Fibroblast of skin of left quadriceps (primary cell): Measurements from ENCODE around the gene ZNF277.
"Not testable (repeated sequence)": the region's sequence is repeated elsewhere in the genome, so short reads cannot be mapped to it uniquely, and the experiment has no call there.

ENCODE experiments used
- DNase-seq, 2 experiments: peaks; one replicate each; pipeline ENCODE4 v3.0.0-alpha.2; 2013; ENCODE audit warnings: low read depth in 2 of 2

The ZNF277 gene

DNA sequence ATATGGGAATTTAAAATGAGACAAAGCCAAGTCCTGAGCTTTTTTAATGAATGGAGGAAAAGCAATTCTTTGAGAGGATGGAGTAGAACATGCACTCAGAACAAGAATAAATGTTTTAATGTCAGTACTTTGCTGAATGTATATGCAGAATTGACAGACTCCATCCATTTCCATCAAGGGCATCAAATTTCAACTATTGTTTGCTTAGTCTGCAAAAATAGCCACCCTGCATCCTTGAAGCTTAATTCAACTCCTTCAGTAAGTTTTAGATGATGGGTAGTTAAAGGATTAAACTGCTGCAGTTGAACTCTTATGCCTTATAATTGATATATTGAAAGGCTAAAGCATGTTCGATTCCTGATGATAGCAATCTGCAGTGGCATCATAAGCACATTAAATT is 144.1 kb downstream of the ZNF277 start:
- DNase-seq, result no peak

DNA sequence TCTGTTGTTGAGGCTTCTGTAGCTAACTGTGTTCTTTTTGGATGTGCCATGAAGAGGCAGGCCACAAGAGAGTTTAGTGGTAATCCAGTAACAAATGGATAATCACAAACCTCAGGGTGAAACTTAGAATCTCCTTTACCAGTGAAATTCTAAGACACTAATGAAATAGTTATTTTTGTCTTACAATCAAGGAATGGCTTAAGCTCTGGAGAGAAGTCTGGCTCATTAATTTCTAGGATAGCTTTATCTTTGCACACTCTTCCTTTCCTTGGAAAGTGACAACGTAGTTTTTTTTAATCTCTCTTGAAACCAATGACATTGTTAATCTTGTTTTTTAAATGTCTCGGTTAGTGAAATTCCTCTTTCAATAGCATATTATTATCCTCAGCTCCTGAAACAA is 150.1 kb downstream of the ZNF277 start:
- no peak for DNase-seq

DNA sequence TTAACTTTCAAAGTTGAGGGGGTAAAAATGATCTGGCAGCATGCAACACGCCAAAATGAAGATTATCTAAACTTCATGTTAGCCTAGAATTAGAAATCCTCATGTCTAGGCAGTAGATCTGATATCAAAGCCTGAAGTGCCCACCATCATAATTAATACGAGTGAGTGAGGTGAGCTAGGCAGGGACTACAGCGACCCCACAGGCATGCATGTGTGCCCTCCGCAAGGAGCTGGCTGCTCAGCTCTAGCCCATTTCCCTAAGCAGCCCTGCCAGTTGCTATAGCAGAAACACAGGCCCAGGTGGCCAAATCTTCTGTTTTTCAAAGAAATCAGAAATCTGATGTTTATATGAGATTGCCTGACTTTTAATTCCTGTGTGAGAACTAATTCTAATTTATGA is 150.6 kb downstream of the ZNF277 start:
- DNase-seq, result no peak

DNA sequence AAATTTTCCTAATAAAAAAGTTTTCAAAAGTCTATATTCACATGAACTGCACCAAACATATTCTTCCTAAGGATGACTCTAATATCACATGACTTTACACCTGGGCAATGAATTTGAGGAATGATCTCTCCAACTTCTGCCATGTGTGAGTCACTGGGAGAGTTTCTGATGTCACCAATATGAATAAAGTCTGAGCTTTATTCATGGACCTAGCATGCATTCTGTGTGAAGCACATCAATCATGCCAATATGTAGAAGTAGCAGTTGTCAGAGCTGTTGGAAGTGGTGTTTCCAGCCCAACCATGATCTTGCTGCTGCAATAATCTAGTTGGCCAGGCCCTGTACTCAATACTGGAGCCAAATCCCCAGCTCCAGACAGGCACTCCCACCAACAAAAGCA is 152.0 kb downstream of the ZNF277 start:
- DNase-seq, result no peak

DNA sequence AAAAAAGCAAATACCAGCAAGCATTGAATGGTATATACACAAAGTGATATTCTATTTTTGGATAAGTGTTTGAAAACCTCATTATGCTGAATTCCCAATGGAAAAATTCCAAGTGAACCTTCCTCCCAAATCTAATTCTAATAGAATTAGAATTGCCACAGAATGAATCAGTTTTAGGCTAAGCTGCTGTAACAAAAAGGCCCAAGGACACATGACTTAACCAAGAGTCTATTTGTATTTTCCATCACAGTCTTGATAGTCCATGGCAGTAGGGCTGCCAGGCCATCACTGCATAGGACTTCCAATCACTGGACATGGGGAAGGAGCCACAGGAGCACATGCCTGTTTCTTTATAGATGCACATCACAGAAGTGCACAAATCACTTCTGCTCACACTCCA is 152.6 kb downstream of the ZNF277 start:
- DNase-seq, result no peak

DNA sequence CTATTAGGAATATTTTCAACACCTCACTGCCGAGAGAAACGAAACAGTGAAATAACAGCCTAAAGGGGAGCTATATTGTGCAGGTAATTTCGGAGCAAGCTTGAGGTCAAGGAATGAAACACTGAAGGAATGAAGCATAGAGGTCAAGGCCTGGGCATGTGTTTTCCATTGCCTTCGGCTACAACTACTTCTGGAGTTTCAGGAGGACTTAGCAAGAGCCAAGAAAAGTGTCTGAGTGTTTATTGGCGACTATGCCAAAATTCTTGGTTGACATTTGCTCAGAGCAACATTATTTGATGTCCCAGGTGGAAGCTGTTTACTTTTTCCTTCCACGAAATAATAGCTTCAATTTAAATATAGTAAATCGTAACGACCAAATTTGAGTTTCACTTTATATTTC is 154.2 kb downstream of the ZNF277 start:
- DNase-seq, result no peak

DNA sequence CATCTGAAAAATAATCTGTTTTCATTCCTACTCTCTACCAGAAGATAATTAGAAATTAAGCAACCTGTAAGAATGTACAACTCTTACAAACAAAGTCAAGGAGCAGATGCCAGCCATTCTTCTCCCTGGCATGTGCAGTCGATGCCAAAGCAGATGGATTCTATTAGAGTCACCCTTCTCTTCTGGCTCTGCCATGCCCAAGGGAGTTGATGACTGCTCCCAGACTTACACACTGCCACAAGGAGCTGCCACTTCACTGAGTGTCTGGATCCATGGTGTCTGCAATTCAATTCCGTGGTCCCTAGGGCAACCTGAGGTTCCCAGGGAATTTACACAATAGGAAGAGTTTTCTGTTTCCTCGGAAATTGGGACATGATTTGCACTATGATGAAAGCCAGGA is 154.7 kb downstream of the ZNF277 start:
- DNase-seq, result no peak

DNA sequence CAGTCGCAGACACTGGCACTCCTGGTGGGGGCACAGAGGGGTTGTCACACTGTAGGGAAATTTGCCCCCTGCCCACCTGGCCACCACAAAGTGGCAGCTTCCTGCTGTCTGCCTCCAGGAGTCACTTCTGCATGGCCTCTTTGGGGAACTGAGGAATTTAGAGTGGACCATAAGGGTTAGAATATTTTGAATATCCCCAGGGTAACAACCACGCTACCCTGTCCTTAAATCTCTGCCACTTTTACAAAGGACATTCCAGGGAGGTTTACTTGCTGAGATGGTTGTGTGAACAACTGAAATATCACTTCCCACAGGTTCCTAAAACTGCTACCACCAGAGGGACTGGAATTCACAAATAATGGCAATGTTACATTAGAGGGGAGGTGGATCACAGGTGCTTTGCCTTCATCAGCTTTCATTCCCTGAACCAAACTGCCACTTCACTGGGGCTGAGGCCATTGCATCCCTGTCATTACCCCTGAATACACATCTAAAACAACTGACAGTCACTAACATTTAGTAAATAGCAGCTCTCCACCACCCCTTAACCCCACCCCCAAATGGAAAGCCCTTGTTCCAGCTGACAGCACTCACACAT is 155.7 kb downstream of the ZNF277 start:
- no peak for DNase-seq

DNA sequence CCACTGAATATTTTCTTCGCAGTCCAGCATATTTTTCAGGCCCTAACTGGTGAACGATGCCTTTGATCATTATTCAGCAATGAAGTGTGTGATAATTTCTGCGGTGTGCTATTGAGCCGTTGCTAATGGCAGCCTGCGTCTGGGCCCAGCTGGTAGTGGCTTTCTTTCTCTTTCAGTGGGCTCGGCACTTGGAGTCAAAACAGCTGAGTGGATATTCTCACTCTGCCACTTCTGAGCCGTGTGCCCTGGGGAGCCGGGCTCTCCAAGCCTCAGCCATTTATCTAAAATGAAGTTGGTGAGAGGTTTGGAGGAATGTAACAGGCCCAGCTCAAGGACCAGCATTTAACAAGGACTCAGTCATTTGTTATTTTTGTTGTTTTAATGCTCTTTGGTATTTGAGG is 156.2 kb downstream of the ZNF277 start:
- DNase-seq, result no peak

DNA sequence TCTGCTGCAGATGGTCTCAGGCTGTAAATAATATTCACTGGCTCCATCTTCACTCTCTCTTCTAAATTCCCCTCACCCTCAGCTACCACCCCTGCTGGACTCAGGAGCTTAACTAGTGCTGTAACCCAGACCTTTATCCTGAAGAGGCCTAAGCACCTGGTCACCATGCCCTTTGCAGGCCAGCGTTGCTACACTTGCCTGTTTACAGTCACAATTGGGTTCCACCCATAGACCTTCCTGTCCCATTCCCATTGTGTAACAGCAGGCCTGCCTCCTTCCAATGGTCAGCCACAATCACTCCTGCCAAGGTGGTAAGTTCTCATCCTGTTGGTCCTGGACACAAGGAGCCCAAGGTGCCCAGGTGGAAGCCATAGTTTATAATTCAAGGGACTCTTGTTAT is 157.9 kb downstream of the ZNF277 start:
- no peak for DNase-seq

DNA sequence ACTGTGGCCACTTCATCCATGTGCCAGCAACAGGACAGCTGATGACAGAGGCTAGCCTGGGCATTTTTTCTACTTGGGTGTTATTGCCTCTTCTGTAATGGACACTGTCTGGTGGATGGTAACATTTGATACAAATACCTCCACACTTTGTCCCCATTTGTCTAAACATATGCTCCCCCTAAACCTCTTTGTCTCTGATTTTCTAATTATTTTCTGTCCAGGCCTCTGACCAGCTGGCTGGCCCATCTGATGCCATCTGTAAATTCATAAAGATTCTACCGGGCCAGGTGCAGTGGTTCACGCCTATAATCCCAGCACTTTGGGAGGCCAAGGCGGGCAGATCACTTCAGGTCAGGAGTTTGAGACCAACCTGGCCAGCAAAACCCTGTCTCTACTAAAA is 159.1 kb downstream of the ZNF277 start:
- DNase-seq, result no peak

DNA sequence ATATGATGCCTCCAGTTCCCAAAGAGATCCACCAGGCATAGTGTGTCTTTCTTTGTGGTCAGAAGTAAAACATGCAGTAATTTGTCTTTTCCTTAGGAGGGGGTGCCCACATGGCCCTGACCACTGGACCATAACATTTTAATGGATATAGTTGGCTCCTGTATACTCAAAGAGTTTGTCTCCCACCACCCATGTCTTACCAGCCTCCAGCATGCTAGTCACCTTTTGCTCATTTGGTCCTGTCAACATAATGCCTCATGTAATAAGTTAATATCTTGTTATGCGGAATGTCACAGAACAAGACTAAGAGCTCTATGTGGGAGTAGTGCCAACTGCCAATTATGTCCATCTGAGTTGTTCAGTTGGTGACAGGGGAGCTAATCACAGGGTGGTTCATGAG is 160.4 kb downstream of the ZNF277 start:
- no peak for DNase-seq

DNA sequence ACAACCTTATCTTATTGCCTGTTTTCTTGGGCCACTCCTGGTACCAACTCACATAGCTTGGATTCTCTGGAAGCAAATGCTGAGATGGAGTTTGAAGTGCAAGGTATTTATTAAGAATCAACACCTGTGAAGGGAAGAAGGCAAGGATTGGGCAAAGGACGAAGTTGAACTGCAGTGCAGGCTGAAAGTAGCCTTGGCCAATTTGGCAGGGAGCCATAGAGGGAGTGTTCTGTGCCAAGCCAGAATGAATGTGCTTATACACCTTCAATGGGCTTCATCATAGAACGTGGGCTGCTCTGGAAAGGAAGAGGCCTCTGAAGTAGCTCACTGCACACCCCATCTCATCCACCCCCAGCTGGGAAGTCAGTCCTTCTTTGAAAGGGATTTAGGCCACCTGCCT is 163.9 kb downstream of the ZNF277 start:
- DNase-seq, result no peak

DNA sequence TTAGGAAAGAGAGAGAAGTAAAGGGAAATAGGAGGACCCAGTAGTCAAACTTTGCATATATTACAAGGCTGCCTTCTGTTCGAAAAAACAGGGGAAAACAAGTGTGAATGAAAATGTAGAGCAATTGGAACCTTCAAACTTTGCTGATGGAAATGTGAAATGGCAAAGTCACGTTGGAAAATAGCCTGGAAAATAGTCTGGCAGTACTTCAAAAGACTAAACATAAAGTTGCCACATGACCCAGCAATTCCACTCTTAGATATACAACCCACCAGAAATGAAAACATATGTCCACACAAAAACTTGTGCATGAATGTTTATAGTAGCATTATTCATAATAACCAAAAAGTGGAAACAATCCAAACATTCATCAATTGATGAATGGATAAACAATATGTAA is 165.2 kb downstream of the ZNF277 start:
- peak in 1 of 2 experiments; percentile 13 for DNase-seq

DNA sequence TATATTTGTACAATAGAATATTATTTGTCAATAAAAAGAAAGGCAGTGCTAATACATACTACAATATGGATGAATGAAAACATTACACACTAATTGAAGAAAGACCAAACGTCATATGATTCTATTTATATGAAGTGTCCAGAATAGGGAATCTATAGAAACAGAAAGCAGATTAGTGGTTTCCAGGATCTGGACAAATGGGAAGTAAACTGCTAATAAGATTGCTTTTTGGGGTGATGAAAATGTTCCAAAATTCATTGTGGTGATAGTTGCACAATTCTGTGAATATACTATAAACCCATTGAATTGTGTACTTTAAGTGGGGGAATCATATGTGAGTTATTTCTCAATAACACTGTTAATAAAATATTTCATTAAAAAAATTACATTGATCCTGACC is 165.6 kb downstream of the ZNF277 start:
- peak in 1 of 2 experiments; percentile 6 for DNase-seq

DNA sequence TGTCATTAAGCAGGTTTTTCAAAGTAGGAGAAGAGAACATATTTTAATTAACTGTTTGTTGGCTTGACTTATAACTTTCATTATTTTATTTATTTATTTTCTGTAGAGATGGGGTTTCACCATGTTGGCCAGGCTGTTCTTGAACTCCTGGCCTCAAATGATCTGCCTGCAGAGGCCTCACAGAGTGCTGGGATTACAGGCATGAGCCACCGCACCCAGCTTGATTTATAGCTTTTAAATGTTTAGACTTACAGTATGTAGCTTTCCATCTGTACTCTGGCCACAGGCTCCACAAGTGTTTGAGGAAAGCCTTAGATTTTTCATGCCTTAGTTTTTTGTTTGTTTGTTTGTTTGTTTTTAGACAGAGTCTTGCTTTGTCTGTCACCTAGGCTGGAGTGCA is 171.1 kb downstream of the ZNF277 start:
- DNase-seq, result no peak

DNA sequence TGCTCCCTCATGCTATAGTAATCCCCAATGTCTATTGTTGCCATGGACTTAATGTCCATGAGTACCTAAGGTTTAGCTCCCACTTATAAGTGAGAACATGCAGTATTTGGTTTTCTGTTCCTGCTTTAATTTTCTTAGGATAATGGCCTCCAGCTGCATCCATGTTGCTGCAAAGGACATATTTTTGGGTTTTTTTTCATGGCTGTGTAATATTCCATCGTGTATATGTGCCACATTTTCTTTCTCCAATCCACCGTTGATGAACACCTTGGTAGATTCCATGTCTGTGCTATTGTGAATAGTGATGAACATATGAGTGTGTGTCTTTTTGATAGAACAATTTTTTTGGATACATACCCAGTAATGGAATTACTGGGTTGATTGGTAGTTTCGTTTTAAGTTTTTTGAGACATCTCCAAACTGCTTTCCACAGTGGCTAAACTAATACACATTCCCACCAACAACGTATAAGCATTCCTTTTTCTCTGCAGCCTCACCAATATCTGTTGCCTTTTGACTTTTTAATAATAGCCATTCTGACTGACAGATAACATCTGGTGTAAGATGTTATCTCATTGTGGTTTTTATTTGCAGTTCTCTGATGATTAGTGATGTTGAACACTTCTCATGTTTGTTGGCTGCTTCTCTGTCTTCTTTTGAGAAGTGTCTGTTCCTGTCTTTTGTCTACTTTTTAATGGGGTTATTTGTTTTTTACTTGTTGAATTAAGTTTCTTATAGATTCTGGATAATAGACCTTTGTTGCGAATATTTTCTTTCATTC is 175.0 kb downstream of the ZNF277 start:
- DNase-seq, result no peak

DNA sequence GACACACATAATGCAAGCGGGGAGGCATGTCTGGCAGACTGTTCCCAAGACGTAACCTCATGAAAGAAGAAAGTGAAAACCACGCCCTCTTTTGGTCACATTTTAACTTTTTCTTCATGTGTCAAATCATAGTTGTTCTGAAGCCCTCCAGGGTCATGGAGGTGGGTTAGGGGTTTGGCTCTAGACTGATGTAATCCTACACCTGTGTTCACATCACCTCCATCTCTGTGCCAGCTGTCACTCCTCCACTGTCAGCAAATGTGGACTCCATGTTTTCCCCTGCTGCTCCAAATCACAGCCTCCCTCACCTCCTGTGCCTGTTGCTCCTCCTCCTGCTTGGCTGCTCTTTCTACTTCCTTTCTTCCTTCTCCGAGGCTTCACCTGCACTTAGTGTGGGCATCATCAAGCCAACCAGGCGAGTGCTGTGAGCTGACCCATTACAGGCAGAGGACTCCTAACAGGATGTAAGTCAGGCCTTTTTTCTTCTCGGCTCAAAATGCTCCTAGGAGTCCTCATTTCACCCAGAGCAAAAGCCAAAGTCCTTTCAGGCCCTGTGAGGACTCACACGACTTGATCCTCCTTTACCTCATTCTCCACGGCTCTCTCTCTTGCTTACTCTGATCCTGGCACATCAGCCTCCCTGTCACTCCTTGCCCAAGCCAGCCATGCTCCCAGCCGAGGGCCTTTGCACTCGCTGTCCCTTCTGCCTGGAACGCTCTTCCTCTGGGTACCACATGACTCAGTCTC is 177.3 kb downstream of the ZNF277 start:
- no peak for DNase-seq

DNA sequence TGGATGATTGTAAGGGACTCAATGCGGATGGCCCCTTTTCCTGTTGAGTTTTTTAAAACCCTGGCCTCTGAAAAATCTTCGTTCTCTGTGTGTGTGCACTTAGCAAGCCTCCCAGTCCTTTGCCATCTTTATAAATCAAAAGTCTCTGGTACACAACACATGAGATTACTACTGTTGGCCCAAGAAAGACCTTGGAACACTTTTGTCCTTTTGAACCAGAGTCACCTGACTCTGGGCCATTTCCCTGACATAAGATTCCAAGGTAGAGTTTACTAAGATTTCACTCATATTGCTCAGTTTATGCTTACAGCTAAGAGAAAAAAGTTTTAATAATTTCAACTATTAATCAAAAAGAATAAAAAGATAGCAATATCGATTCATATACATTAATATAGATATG is 179.0 kb downstream of the ZNF277 start:
- no peak for DNase-seq

DNA sequence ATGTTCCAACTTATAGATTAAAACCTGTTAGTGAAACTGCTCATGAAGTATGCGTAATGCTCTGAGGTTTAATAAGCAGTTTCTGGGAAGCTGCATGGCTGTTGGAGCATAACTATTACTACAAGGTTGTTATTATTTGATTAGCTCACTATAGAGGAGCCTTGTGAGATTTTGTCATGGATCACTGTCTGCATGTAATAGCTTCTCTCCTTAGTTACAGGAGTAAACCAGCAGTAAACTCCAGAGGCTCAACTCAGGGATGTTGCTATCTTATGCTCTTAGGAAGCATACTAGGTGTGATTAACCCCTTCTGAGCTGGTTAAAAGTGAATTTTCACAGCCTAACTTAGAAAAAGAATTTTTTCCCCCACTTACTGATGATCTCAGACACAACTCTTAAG is 180.1 kb downstream of the ZNF277 start:
- DNase-seq, result no peak

DNA sequence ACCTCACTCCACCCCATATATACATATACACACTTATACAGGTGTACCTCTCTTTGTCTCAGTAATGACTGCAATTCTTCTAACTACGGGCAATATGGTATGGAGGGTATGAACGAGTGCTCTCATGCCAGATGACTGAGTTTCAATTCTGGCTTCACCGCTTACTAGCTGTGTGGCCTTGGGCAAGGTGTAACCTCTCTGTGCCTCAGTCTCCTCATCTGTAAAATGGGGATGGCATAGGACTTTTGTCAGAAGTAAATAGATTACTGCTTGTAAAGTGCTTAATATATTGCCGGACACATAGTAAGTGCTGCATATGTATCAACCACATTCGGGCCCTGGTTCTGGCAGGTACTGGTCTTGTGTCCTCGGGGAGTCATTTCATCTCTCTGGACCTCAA is 183.7 kb downstream of the ZNF277 start:
- no peak for DNase-seq

DNA sequence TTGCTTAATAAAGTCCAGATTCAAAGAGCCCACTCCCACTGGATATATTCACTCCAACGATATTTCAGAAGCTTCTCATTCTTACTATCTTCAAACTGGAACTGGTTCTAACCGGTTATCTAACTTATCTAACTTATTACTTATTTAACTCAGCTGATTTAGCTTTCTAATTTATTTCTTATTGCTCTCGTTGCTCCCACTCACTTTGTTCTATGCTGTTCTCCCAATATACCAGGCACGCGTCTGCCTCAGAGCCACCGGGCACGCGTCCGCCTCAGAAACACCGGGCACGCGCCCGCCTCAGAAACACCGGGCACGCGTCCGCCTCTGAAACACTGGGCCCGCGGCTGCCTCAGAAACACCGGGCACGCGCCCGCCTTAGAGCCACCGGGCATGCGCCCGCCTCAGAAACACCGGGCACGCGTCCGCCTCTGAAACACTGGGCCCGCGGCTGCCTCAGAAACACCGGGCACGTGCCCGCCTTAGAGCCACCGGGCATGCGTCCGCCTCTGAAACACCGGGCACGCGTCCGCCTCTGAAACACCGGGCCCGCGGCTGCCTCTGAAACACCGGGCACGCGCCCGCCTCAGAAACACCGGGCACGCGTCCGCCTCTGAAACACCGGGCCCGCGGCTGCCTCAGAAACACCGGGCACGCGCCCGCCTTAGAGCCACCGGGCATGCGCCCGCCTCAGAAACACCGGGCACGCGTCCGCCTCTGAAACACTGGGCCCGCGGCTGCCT is 184.8 kb downstream of the ZNF277 start:
- DNase-seq, result not testable (repeated sequence)
